ENCODE measurements around the gene KRT4. TPM values are rescaled to one million over a fixed set of nuclear protein-coding genes. Genes with fewer than 3 reads are reported as not detected.

KRT4 gene
- total RNA-seq, 2 experiments from 2014 or later = not detected

DNA sequence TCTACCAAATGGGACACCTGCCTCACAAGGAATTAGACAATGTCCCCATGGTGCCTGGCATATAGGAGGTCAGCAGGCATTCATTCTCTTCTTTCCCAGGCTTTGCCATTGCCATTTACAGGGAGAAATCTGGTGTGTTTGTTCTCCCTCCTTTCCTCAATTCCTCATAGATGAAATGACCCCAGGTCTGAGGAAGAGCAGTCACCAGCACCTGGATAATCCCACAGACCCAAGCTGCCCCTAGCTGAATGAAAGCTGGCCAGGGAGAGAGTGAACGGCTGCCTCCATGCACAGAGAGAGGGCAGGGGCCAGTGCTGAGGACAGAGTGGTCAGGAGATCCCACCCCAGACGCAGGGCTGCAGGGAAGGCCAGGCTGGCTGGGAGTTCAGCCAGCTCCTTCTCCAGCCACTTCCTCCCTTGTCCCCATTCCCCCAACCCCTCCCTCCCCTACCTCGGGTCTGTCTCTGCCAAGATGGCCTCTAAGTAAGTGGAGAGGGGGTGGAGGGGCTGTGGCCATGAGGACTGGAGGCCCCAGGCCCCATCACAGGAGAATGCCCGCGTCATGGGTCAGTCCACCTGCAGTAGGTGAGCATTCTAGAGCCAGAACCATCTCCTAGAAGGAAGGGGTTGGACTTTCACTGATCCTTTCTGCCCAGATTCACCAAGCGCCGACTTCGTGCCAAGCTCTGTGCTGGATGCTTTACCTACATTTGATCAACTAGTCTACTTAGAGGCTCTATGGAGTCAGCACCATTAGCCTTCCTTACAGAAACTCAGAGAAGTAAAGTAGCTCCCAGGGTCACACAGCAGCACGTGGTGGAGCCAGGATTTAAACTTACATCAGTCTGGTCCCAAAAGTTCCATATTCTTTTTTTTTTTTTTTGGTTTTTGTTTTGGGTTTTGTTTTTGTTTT, 2.0 kb upstream of the KRT4 start:
- DNase-seq (no peak), ATAC-seq (no peak)
- H3K4me1 Mint-ChIP-seq = no peaks in the 10 kb centered on the region
- H3K4me3 Mint-ChIP-seq = no peak overlapping the region
- CTCF ChIA-PET = no interaction called here
- H3K27me3 Mint-ChIP-seq = peaks cover 12% of the 10 kb centered on the region
- no peak overlapping the region for H3K27ac Mint-ChIP-seq
- no peaks in the 10 kb centered on the region for H3K9me3 Mint-ChIP-seq (ENCODE audit: low read depth)
- no peaks in the 10 kb centered on the region for H3K36me3 Mint-ChIP-seq

DNA sequence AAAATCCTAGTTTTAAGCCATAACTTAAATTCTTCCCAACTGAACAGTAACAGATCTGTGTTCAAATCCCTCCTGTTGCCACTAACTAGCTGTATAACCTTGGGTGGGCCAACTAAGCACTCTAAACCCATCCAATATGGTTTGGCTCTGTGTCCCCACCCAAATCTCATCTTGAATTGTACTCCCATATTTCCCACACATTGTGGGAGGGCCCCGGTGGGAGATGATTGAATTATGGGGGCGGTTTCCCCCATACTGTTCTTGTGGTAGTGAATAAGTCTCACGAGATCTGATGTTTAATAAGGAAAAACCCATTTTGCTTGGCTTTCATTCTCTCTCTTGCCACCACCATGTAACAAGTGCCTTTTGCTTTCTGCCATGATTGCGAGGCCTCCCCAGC, 1.2 kb upstream of the KRT4 start:
- Mint-ChIP-seq H3K4me1 (no peaks in the 10 kb centered on the region), H3K27ac (no peak overlapping the region), H3K9me3 (ENCODE audit: low read depth) (no peaks in the 10 kb centered on the region), H3K4me3 (no peak overlapping the region), H3K27me3 (peaks cover 8% of the 10 kb centered on the region), H3K36me3 (no peaks in the 10 kb centered on the region)
- ATAC-seq (no peak), DNase-seq (no peak)
- CTCF ChIA-PET = interaction anchor here (2.2 kb wide), 1 partner anchor 55 kb away, joined by 5 read pairs; no protein-coding TSS in a partner anchor

DNA sequence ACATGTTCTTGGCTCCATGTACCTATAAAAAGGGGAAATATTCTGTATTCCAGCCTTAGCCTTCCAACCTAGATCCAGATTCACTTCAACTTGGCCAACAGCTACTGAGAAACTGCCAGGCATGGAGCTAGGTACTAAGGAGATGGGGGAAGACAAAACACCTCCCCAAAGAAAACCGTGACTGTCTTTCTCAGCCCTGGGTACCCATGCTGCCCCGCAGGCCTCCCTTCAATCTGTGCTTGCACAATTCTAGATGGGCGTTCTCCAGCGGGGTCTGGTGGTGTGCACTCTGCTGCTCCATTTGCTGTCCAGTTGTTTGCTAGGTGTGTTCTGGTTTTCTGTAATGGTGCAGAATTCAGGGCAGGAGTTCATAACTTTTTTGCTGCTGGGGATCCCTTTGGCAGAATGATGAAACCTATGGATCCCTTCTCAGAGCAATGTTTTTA, 817 bp upstream of the KRT4 start:
- H3K4me1 Mint-ChIP-seq = no peaks in the 10 kb centered on the region
- no peak for ATAC-seq

DNA sequence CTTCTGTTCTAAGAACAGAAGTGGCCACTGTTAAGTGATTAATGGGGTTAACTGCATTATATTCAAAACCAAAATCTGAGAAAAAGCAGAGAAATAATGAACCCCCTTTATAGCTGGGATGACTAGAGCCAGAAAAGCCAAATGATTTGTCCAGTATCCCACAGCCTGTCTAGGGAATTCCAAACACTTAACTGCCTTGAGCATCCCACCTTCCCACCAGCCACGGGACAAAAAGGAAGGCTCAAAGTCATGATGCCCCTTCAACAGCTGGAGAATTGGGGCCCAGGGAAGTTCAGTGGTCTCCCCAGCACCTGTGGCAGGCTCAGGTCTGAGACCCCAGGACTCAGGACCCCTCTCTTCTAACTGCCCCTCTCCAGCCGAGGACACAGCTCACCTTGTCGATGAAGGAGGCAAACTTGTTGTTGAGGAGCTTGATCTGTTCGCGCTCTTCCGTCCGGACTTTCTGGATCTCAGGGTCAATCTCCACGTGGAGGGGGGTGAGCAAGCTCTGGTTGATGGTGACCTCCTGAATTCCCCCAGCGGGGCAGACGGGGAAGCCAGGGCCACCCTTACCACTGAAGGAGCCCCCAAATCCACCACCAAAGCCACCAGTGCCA, 605 bp downstream of the KRT4 start:
- no peaks in the 10 kb centered on the region for H3K36me3 Mint-ChIP-seq
- DNase-seq = no peak
- no peak for ATAC-seq
- H3K9me3 Mint-ChIP-seq (ENCODE audit: low read depth) = no peaks in the 10 kb centered on the region
- CTCF ChIA-PET = interaction anchor here (2.2 kb wide), 1 partner anchor 57 kb away, joined by 5 read pairs; no protein-coding TSS in a partner anchor
- H3K27me3 Mint-ChIP-seq = peaks cover 10% of the 10 kb centered on the region
- no peaks in the 10 kb centered on the region for H3K4me1 Mint-ChIP-seq
- H3K4me3 Mint-ChIP-seq = no peak overlapping the region
- no peak overlapping the region for H3K27ac Mint-ChIP-seq

More for the DNA sequence above, 817 bp upstream of the KRT4 start:
- Mint-ChIP-seq H3K9me3 (ENCODE audit: low read depth) (no peaks in the 10 kb centered on the region), H3K27ac (no peak overlapping the region), H3K27me3 (peaks cover 7% of the 10 kb centered on the region), H3K36me3 (no peaks in the 10 kb centered on the region), H3K4me3 (no peak overlapping the region)
- CTCF ChIA-PET = interaction anchor here (2.2 kb wide), 1 partner anchor 56 kb away, joined by 5 read pairs; no protein-coding TSS in a partner anchor
- no peak for DNase-seq

DNA sequence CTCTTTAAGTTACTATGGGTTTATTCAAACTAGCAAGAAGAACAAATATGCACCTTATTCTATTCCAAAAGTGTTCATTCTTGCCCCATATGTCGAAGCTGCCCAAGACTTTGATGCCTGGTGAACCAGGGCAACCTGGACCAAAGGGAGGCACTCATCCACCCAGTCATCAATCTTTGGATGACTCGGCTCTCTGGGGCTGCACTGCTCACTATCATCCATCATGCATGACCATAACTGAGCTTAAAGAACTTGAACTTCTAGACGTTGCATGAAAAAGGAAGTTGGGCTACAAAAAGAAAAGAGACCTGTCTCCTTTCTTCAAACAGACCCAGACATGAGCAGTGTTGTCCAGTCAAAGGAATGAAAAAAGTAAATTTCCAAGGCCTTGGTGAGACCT, 1.2 kb downstream of the KRT4 start:
- H3K36me3 Mint-ChIP-seq = no peaks in the 10 kb centered on the region
- DNase-seq (no peak), ATAC-seq (no peak)
- no peaks in the 10 kb centered on the region for H3K9me3 Mint-ChIP-seq (ENCODE audit: low read depth)
- CTCF ChIA-PET = interaction anchor here (2.2 kb wide), 1 partner anchor 58 kb away, joined by 5 read pairs; no protein-coding TSS in a partner anchor
- H3K27ac Mint-ChIP-seq = no peak overlapping the region
- no peaks in the 10 kb centered on the region for H3K4me1 Mint-ChIP-seq
- H3K4me3 Mint-ChIP-seq = no peak overlapping the region
- H3K27me3 Mint-ChIP-seq = peaks cover 10% of the 10 kb centered on the region

DNA sequence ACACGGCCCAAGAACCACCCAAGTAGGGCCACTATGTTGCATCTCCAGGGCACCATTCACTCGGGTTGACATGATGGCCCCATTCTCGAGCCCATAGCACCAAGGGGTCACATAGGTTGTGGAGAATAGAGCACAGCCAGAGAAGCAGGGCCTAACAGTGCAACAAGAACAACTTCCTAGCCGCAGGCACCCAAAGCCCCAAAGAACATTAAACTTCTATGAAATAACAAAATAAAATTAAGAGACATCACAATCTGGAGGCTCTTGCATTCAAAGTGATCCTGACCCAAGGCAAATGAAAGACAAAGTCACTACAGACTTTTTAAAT, 1.9 kb downstream of the KRT4 start:
- CTCF ChIA-PET = no interaction called here
- H3K4me1 Mint-ChIP-seq = no peaks in the 10 kb centered on the region
- ATAC-seq = no peak

DNA sequence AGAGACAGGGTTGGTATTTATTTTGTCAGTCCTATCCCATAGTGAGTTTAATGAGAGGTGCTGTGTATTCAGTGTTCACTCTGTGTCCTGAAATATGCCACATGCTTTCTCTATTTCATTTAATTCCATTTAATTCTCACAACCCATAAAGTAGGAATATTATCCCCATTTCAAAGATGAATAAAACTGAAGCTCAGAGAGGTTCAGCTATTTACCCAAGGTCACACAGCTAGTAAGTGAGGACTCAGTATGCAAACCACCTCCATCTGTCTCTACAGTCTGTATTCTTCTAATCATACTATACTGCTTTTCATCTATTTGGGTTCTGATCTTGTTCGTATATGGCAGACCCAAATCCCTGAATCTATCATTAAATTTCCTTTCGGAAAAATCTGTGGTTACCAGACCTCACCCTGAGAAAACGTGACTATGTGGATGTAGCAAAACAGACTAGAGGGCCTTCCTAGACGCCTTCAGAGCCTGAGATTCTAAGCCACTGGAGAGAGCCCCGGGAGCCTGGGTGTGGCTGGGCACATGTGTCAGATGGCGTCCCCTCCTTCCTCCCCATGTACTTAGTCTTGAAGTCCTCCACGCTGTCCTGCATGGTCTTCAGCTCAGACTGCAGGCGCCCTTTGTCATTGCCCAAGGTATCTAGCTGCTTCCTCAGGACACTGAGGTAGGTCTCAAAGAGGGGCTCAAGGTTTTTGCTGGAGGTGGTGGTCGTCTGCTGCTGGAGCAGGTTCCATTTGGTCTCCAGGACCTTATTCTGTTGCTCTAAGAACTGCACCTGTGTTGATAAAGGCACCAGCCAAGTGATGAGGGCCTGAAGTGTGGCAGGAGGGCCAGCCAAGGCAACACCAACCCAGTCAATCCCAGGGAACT, 2.5 kb downstream of the KRT4 start:
- H3K4me3 Mint-ChIP-seq = no peak overlapping the region
- ATAC-seq (no peak), DNase-seq (no peak)
- H3K9me3 Mint-ChIP-seq (ENCODE audit: low read depth) = no peaks in the 10 kb centered on the region
- peaks cover 10% of the 10 kb centered on the region for H3K27me3 Mint-ChIP-seq
- H3K4me1 Mint-ChIP-seq = no peaks in the 10 kb centered on the region
- no peak overlapping the region for H3K27ac Mint-ChIP-seq
- CTCF ChIA-PET = no interaction called here
- H3K36me3 Mint-ChIP-seq = no peaks in the 10 kb centered on the region

More for the DNA sequence above, 1.9 kb downstream of the KRT4 start:
- DNase-seq = no peak
- no peaks in the 10 kb centered on the region for H3K9me3 Mint-ChIP-seq (ENCODE audit: low read depth)
- H3K4me3 Mint-ChIP-seq = no peak overlapping the region
- no peaks in the 10 kb centered on the region for H3K36me3 Mint-ChIP-seq
- H3K27me3 Mint-ChIP-seq = peaks cover 10% of the 10 kb centered on the region
- H3K27ac Mint-ChIP-seq = no peak overlapping the region

DNA sequence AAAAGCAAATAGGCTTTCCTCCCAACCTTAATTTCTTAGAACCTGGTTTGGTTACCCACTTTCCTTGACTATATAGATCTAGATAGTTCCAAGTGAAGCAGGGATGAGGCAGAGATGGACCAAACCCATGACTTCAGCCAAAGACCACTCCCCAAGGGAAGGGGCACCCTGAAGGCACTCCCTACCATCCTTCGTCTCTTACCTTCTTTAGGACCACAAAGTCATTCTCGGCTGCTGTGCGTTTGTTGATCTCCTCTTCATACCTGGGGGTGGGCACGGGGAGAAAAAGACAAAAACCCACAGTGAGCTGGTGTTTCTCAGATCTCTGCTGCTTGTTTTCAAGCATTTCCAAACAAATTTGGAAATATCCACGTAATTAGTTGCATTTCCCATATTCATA, 3.4 kb downstream of the KRT4 start:
- Mint-ChIP-seq H3K27me3 (peaks cover 10% of the 10 kb centered on the region), H3K4me3 (no peak overlapping the region), H3K36me3 (no peaks in the 10 kb centered on the region), H3K27ac (no peak overlapping the region), H3K4me1 (no peaks in the 10 kb centered on the region), H3K9me3 (ENCODE audit: low read depth) (no peaks in the 10 kb centered on the region)
- no peak for ATAC-seq
- CTCF ChIA-PET = no interaction called here
- DNase-seq = no peak

DNA sequence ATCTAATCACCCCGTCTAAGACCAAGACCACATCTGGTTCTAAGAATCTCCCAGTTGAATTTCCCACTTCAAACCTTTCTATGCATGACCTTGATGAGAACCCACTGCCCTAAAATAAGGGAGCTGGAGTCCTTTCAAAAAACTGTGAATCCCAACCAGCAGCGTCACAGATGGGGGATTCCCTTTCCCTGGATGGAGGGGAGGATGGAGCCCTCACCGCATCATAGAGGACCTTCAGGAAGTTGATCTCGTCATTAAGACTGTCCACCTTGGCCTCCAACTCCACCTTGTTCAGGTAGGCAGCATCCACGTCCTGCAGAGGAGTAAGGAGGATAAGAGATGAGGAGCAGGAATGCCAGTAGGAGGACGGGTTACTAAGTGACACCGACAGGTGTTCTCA, 4.8 kb downstream of the KRT4 start:
- Mint-ChIP-seq H3K4me3 (no peak overlapping the region), H3K9me3 (ENCODE audit: low read depth) (no peaks in the 10 kb centered on the region), H3K27me3 (peaks cover 6% of the 10 kb centered on the region), H3K4me1 (no peaks in the 10 kb centered on the region), H3K27ac (no peak overlapping the region), H3K36me3 (no peaks in the 10 kb centered on the region)
- CTCF ChIA-PET = no interaction called here
- DNase-seq (no peak), ATAC-seq (no peak)

DNA sequence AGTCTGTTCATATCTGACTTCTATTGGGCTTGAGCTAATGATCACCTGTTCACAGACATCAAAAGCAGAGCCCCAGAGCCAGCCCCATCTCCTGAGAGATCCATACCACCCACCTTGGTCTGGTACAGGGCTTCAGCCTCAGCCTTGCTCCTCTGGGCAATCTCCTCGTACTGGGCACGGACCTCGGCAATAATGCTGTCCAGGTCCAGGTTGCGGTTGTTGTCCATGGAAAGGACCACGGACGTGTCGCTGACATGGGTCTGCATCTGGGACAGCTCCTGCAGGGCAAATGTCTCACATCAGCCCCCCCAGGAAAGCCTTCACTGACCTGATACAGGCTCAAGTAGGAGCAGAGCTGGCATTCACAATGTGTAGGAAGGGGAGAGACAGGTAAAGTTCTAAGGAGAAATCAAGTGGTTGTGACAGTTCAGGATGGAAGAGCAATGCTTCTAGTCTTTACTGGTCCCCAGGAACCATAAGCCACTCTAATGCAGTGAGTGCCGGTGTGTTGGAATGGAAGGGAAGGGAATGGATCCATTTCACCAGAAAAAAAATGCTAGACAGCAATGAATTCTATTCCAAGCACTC, 5.2 kb downstream of the KRT4 start:
- no peaks in the 10 kb centered on the region for H3K4me1 Mint-ChIP-seq
- CTCF ChIA-PET = no interaction called here
- ATAC-seq (no peak), DNase-seq (no peak)
- no peak overlapping the region for H3K27ac Mint-ChIP-seq
- H3K27me3 Mint-ChIP-seq = peaks cover 6% of the 10 kb centered on the region
- H3K4me3 Mint-ChIP-seq = no peak overlapping the region
- no peaks in the 10 kb centered on the region for H3K9me3 Mint-ChIP-seq (ENCODE audit: low read depth)
- no peaks in the 10 kb centered on the region for H3K36me3 Mint-ChIP-seq

DNA sequence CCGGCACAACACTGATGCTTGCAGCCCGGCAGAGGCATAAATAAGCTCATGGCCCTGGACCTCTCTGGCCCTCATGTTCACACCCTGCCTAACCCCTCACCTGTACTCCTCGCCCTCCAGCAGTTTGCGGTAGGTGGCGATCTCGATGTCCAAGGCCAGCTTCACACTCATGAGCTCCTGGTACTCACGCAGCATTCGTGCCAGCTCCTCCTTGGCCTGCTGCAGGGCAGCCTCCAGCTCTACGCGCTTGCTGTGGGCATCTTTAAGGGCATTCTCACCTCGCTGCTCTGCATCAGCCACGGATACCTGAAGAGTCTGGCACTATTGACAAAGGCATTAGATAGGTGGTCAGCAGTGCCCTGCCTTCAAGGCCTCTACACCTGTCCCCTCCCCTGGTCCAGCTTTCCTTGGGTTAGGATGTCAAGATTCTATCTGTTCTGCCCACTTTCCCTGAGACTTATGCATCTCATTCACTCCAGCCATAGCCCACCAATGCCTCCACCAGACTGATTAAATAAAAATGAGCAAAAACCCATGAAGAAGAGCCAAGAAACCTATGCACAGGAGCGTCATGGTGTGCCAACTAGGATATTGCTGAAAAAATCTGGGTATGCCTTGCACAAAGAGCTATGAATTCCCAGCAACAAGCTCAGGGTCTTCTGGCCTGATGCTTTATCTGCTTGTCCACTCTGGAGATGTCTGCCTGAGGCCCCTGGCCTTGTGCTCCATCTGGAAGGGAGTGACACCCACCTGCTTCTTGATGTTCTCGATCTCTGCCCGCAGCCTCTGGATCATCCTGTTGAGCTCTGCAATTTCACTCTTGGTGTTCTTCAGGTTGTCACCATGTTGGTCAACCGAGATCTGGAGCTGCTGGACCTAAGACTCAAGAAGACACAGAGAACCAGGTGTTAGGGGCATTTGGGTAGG, 6.1 kb downstream of the KRT4 start:
- no peak overlapping the region for H3K4me3 Mint-ChIP-seq
- DNase-seq (no peak), ATAC-seq (no peak)
- H3K4me1 Mint-ChIP-seq = no peaks in the 10 kb centered on the region
- peaks cover 7% of the 10 kb centered on the region for H3K27me3 Mint-ChIP-seq
- H3K27ac Mint-ChIP-seq = no peak overlapping the region
- CTCF ChIA-PET = no interaction called here
- H3K9me3 Mint-ChIP-seq (ENCODE audit: low read depth) = no peaks in the 10 kb centered on the region
- no peaks in the 10 kb centered on the region for H3K36me3 Mint-ChIP-seq

DNA sequence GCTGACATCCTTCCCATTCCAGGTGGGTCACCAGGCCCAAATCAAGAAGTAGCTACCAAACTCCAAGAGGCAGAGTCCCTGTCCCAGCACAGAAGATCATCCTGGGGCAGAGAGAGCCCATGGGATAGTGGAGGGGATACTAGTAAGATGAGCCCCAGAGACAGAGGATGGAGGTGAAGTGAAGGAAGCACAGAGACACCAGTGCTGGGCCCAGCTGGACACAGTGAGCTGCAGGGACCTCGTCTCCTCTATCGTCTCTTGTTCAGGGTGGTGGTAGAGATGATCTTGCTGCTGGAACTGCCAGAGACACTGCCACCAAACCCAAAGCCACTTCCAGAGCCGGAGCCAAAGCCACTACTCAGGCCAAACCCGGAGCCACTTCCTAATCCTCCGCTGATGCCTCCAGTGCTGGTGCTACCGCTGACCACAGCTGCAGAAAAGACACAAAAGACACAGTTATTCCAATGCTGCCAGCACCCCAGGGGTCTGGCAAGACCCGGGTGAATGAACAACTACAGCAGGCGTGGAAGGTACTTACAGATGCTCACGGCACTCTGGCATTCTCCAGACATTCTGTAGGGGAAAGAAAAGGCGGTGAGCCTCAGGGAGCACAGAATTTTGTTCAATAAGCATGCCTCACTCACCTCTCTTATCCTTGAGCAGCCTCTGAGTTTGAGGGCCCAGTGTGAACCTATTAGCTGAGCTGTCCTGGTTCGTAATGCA, 6.9 kb downstream of the KRT4 start:
- ATAC-seq = no peak
- Mint-ChIP-seq H3K36me3 (no peaks in the 10 kb centered on the region), H3K4me3 (no peak overlapping the region), H3K27me3 (peaks cover 5% of the 10 kb centered on the region), H3K4me1 (no peaks in the 10 kb centered on the region), H3K27ac (no peak overlapping the region), H3K9me3 (ENCODE audit: low read depth) (no peaks in the 10 kb centered on the region)
- CTCF ChIA-PET = no interaction called here
- DNase-seq = no peak

All from activated CD8-positive, alpha-beta memory T cell treated with anti-CD3 and anti-CD28 coated beads, Interleukin-2, amount 10 ng/mL, durations not matched to agents 7 days and 5 days (primary cell).